ENCODE measurements around the gene WEE2. TPM values are rescaled to one million over a fixed set of nuclear protein-coding genes. Genes with fewer than 3 reads are reported as not detected.
A peak's percentile ranks its signal among the peaks of the same experiment; 100 is the strongest.

Gene WEE2
- total and polyA plus RNA-seq, 5 donors, result not detected

- Histone ChIP-seq H3K27ac (ENCODE audit: low read length) (peak within 1 kb of the TSS; percentile 86), H3K4me1 (ENCODE audit: control insufficient read depth, insufficient read depth, low read length) (peaks cover 4% of the 10 kb centered on the region)
Observed at GRCh38 chr7:141702047-141702567, 6.0 kb upstream of the WEE2 start, which contains the start of gene DENND11. TSS of gene DENND11 (minus strand) at chr7:141702166. CDS start at chr7:141702153, 13 bp downstream.

GRCh38 chr7:141702892-141703291 is 5.3 kb upstream of the WEE2 start:
- ATAC-seq, result no peak
- intact Hi-C loops (cut with DNase I), result no loop called here
- Histone ChIP-seq H3K4me1 (ENCODE audit: control insufficient read depth, insufficient read depth, low read length) (peaks cover 4% of the 10 kb centered on the region), H3K27me3 (ENCODE audit: control insufficient read depth, insufficient read depth) (no peaks in the 10 kb centered on the region), H3K4me3 (ENCODE audit: low read length) (peak overlapping the region; percentile 100), H3K27ac (ENCODE audit: low read length) (no peak overlapping the region), H3K9me3 (ENCODE audit: control insufficient read depth, low read length) (no peaks in the 10 kb centered on the region)
- DNase-seq, result no peak
- WGBS, result 37% methylated on average over 4 of the region's 4 CpGs

More at GRCh38 chr7:141702047-141702567, 6.0 kb upstream of the WEE2 start, which contains the start of gene DENND11:
- WGBS, result under 1% methylated on average over 61 of the region's 62 CpGs
- intact Hi-C loops (cut with DNase I), result no loop called here
- peak within 1 kb of the TSS; percentile 100 for H3K4me3 ChIP-seq (ENCODE audit: low read length)
- no peaks in the 10 kb centered on the region for H3K27me3 ChIP-seq (ENCODE audit: control insufficient read depth, insufficient read depth)
- DNase-seq (peak; percentile 53 to 85 (median 84)), ATAC-seq (peak; percentile 81 to 83)
- H3K9me3 ChIP-seq (ENCODE audit: control insufficient read depth, low read length), result no peaks in the 10 kb centered on the region

- H3K4me3 ChIP-seq (ENCODE audit: low read length), result no peak overlapping the region
- peaks cover 4% of the 10 kb centered on the region for H3K4me1 ChIP-seq (ENCODE audit: control insufficient read depth, insufficient read depth, low read length)
- 87% methylated on average over 3 of the region's 3 CpGs for WGBS
- DNase-seq (no peak), ATAC-seq (no peak)
- H3K9me3 ChIP-seq (ENCODE audit: control insufficient read depth, low read length), result no peaks in the 10 kb centered on the region
- intact Hi-C loops (cut with DNase I), result no loop called here
- no peaks in the 10 kb centered on the region for H3K27me3 ChIP-seq (ENCODE audit: control insufficient read depth, insufficient read depth)
- H3K27ac ChIP-seq (ENCODE audit: low read length), result no peak overlapping the region
Observed at GRCh38 chr7:141704112-141704511, 4.0 kb upstream of the WEE2 start.

- Histone ChIP-seq H3K4me3 (ENCODE audit: low read length) (no peak overlapping the region), H3K4me1 (ENCODE audit: control insufficient read depth, insufficient read depth, low read length) (peaks cover 4% of the 10 kb centered on the region), H3K27ac (ENCODE audit: low read length) (no peak overlapping the region), H3K9me3 (ENCODE audit: control insufficient read depth, low read length) (no peaks in the 10 kb centered on the region), H3K27me3 (ENCODE audit: control insufficient read depth, insufficient read depth) (no peaks in the 10 kb centered on the region)
- WGBS, result 78% methylated on average over 5 of the region's 5 CpGs
- DNase-seq, result no peak
- intact Hi-C loops (cut with DNase I), result no loop called here
- no peak for ATAC-seq
Observed at GRCh38 chr7:141704741-141705140, 3.4 kb upstream of the WEE2 start.

- DNase-seq (no peak), ATAC-seq (no peak)
- intact Hi-C loops (cut with DNase I), result no loop called here
- no peak overlapping the region for H3K27ac ChIP-seq (ENCODE audit: low read length)
- no peaks in the 10 kb centered on the region for H3K27me3 ChIP-seq (ENCODE audit: control insufficient read depth, insufficient read depth)
- 93% methylated on average over 1 of the region's 1 CpG for WGBS
- no peaks in the 10 kb centered on the region for H3K9me3 ChIP-seq (ENCODE audit: control insufficient read depth, low read length)
- H3K4me1 ChIP-seq (ENCODE audit: control insufficient read depth, insufficient read depth, low read length), result no peaks in the 10 kb centered on the region
- no peak overlapping the region for H3K4me3 ChIP-seq (ENCODE audit: low read length)
Observed at GRCh38 chr7:141706239-141707064, 1.7 kb upstream of the WEE2 start.

GRCh38 chr7:141709318-141709717 is 1.2 kb downstream of the WEE2 start:
- no peaks in the 10 kb centered on the region for H3K9me3 ChIP-seq (ENCODE audit: control insufficient read depth, low read length)
- H3K4me3 ChIP-seq (ENCODE audit: low read length), result no peak overlapping the region
- DNase-seq (no peak), ATAC-seq (no peak)
- H3K4me1 ChIP-seq (ENCODE audit: control insufficient read depth, insufficient read depth, low read length), result no peaks in the 10 kb centered on the region
- 79% methylated on average over 2 of the region's 2 CpGs for WGBS
- intact Hi-C loops (cut with DNase I), result no loop called here
- no peak overlapping the region for H3K27ac ChIP-seq (ENCODE audit: low read length)
- H3K27me3 ChIP-seq (ENCODE audit: control insufficient read depth, insufficient read depth), result no peaks in the 10 kb centered on the region

- 87% methylated on average over 4 of the region's 4 CpGs for WGBS
- intact Hi-C loops (cut with DNase I), result no loop called here
- Histone ChIP-seq H3K4me3 (ENCODE audit: low read length) (no peak overlapping the region), H3K9me3 (ENCODE audit: control insufficient read depth, low read length) (no peaks in the 10 kb centered on the region), H3K27me3 (ENCODE audit: control insufficient read depth, insufficient read depth) (no peaks in the 10 kb centered on the region), H3K4me1 (ENCODE audit: control insufficient read depth, insufficient read depth, low read length) (no peaks in the 10 kb centered on the region), H3K27ac (ENCODE audit: low read length) (no peak overlapping the region)
- DNase-seq (no peak), ATAC-seq (no peak)
Observed at GRCh38 chr7:141709749-141710148, 1.6 kb downstream of the WEE2 start.

GRCh38 chr7:141710301-141710700 is 2.1 kb downstream of the WEE2 start:
- H3K4me3 ChIP-seq (ENCODE audit: low read length), result no peak overlapping the region

GRCh38 chr7:141712603-141713255 is 4.6 kb downstream of the WEE2 start:
- no peaks in the 10 kb centered on the region for H3K9me3 ChIP-seq (ENCODE audit: control insufficient read depth, low read length)
- H3K27me3 ChIP-seq (ENCODE audit: control insufficient read depth, insufficient read depth), result no peaks in the 10 kb centered on the region
- H3K4me1 ChIP-seq (ENCODE audit: control insufficient read depth, insufficient read depth, low read length), result no peaks in the 10 kb centered on the region
- ATAC-seq, result no peak
- H3K27ac ChIP-seq (ENCODE audit: low read length), result no peak overlapping the region
- DNase-seq, result no peak
- 80% methylated on average over 5 of the region's 5 CpGs for WGBS
- intact Hi-C loops (cut with DNase I), result no loop called here
- H3K4me3 ChIP-seq (ENCODE audit: low read length), result no peak overlapping the region

More at GRCh38 chr7:141710301-141710700, 2.1 kb downstream of the WEE2 start:
- ATAC-seq (no peak), DNase-seq (no peak)
- no peaks in the 10 kb centered on the region for H3K4me1 ChIP-seq (ENCODE audit: control insufficient read depth, insufficient read depth, low read length)
- WGBS, result 56% methylated on average over 1 of the region's 1 CpG
- no peaks in the 10 kb centered on the region for H3K27me3 ChIP-seq (ENCODE audit: control insufficient read depth, insufficient read depth)
- no peak overlapping the region for H3K27ac ChIP-seq (ENCODE audit: low read length)
- no peaks in the 10 kb centered on the region for H3K9me3 ChIP-seq (ENCODE audit: control insufficient read depth, low read length)
- intact Hi-C loops (cut with DNase I), result no loop called here

- 85% methylated on average over 1 of the region's 1 CpG for WGBS
- H3K27ac ChIP-seq (ENCODE audit: low read length), result no peak overlapping the region
- no peak overlapping the region for H3K4me3 ChIP-seq (ENCODE audit: low read length)
- no peaks in the 10 kb centered on the region for H3K9me3 ChIP-seq (ENCODE audit: control insufficient read depth, low read length)
- intact Hi-C loops (cut with DNase I), result no loop called here
- no peak for DNase-seq
- H3K27me3 ChIP-seq (ENCODE audit: control insufficient read depth, insufficient read depth), result no peaks in the 10 kb centered on the region
- no peak for ATAC-seq
- no peaks in the 10 kb centered on the region for H3K4me1 ChIP-seq (ENCODE audit: control insufficient read depth, insufficient read depth, low read length)
Observed at GRCh38 chr7:141713890-141714289, 5.7 kb downstream of the WEE2 start.

- H3K4me1 ChIP-seq (ENCODE audit: control insufficient read depth, insufficient read depth, low read length), result no peaks in the 10 kb centered on the region
- H3K4me3 ChIP-seq (ENCODE audit: low read length), result no peak overlapping the region
- 79% methylated on average over 2 of the region's 2 CpGs for WGBS
- ATAC-seq, result no peak
- no peaks in the 10 kb centered on the region for H3K27me3 ChIP-seq (ENCODE audit: control insufficient read depth, insufficient read depth)
- no peak overlapping the region for H3K27ac ChIP-seq (ENCODE audit: low read length)
- intact Hi-C loops (cut with DNase I), result no loop called here
- no peaks in the 10 kb centered on the region for H3K9me3 ChIP-seq (ENCODE audit: control insufficient read depth, low read length)
- DNase-seq, result no peak
Observed at GRCh38 chr7:141714571-141714970, 6.4 kb downstream of the WEE2 start.
